ENCODE measurements around the gene PPFIBP2. TPM values are rescaled to one million over a fixed set of nuclear protein-coding genes. Genes with fewer than 3 reads are reported as not detected.
A peak's percentile ranks its signal among the peaks of the same experiment; 100 is the strongest.

Gene PPFIBP2
- total and polyA plus RNA-seq, 10 of the 15 experiments (the other 5 are each of a cell fraction or from before 2014, with no cell fraction given), result 17.3 to 56.3 (median 39.2) TPM

GRCh38 chr11:7514099-7514591 lies 346 bp downstream of the PPFIBP2 start:
- no TSS peak for BruUV-seq (replicated peaks)
- ChIA-PET RAD21 (ENCODE audit: unreplicated experiment) (interaction anchor here (0.6 to 7.1 kb wide), 16 partner anchors 8 to 161 kb away, joined by 3 to 57 read pairs (median 4); no protein-coding TSS in a partner anchor), SMC1A (ENCODE audit: uncharacterized antibody, unreplicated experiment) (interaction anchor here (0.7 to 9.6 kb wide), 17 partner anchors 9 to 177 kb away, joined by 3 to 69 read pairs (median 10); no protein-coding TSS in a partner anchor), CTCF (interaction anchor here (0.7 to 8.1 kb wide), 26 partner anchors 9 to 769 kb away, joined by 3 to 67 read pairs (median 5); no protein-coding TSS in a partner anchor), POLR2A (interaction anchor here (0.7 to 3.9 kb wide), 8 partner anchors 7 to 831 kb away, joined by 3 to 21 read pairs (median 4); partner anchors contain the start of gene MRPL17)
- Histone ChIP-seq H2AFZ (ENCODE audit: control insufficient read depth, low read depth, low read length) (peak overlapping the region; percentile 78), H3K4me3 (peak overlapping the region; percentile 92), H3K27me3 (replicated peaks in 1 of 2; ENCODE audit: control insufficient read depth in 2 of 2, insufficient read depth in 2 of 2, low read length in 1 of 2) (no peaks in the 10 kb centered on the region), H4K20me1 (ENCODE audit: control insufficient read depth, insufficient read depth) (no peaks in the 10 kb centered on the region), H3K79me2 (ENCODE audit: control insufficient read depth, insufficient read depth, low read length) (peaks cover 65% of the 10 kb centered on the region), H3K36me3 (ENCODE audit: control insufficient read depth in 2 of 2, insufficient read depth in 2 of 2, low read length in 1 of 2) (no peaks in the 10 kb centered on the region), H3K9me3 (replicated peaks; ENCODE audit: control insufficient read depth, insufficient read depth, low read length) (no peaks in the 10 kb centered on the region), H3K27ac (ENCODE audit: control insufficient read depth, insufficient read depth) (peak overlapping the region; percentile 99), H3K4me2 (ENCODE audit: control insufficient read depth, insufficient read depth) (peak overlapping the region; percentile 97), H3K4me1 (ENCODE audit: control insufficient read depth, insufficient read depth, low read length) (peaks cover 27% of the 10 kb centered on the region), H3K9ac (ENCODE audit: control insufficient read depth, insufficient read depth, low read length) (peak overlapping the region; percentile 96)
- FAIRE-seq (no peak), DNase-seq (ENCODE audit: low read depth, low spot score) (no peak), ATAC-seq (peak; percentile 18)
- intact Hi-C loops (cut with micrococcal nuclease; ENCODE audit: unreplicated experiment) (loop anchor here (5.0 to 10.0 kb wide), 2 partner anchors 173 to 769 kb away; no protein-coding TSS in a partner anchor), in situ Hi-C loops (cut with MboI) (loop anchor here (25.0 kb wide), 1 partner anchor 1827 kb away; the partner anchor contains the start of genes TRIM22 and TRIM5)
- WGBS (ENCODE audit: insufficient coverage, insufficient replicate concordance, low lambda C conversion rate, missing lambda C conversion rate), result under 1% methylated on average over 31 of the region's 31 CpGs
- TF ChIP-seq ASH2L (IDR thresholded peaks at IDR 0.05; ENCODE audit: borderline replicate concordance, low read depth), result no peak
- TF ChIP-seq DPF2 (IDR thresholded peaks at IDR 0.05), result peak; percentile 46; the same call in 1 of the 2 replicates
- TF ChIP-seq EP300 (IDR thresholded peaks at IDR 0.05; ENCODE audit: borderline replicate concordance in 1 of 2, control insufficient read depth in 1 of 2, low read depth in 2 of 2, low read length in 2 of 2), result no peak
- TF ChIP-seq, protein P1, sequence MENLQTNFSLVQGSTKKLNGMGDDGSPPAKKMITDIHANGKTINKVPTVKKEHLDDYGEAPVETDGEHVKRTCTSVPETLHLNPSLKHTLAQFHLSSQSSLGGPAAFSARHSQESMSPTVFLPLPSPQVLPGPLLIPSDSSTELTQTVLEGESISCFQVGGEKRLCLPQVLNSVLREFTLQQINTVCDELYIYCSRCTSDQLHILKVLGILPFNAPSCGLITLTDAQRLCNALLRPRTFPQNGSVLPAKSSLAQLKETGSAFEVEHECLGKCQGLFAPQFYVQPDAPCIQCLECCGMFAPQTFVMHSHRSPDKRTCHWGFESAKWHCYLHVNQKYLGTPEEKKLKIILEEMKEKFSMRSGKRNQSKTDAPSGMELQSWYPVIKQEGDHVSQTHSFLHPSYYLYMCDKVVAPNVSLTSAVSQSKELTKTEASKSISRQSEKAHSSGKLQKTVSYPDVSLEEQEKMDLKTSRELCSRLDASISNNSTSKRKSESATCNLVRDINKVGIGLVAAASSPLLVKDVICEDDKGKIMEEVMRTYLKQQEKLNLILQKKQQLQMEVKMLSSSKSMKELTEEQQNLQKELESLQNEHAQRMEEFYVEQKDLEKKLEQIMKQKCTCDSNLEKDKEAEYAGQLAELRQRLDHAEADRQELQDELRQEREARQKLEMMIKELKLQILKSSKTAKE (IDR thresholded peaks at IDR 0.05; ENCODE audit: low read depth, poor library complexity, severe bottlenecking), result no peak
- no peak for TF ChIP-seq BHLHE40 (IDR thresholded peaks at IDR 0.05; ENCODE audit: borderline replicate concordance in 1 of 2, low read depth in 2 of 2, low read length in 1 of 2)
- TF ChIP-seq MXI1 (IDR thresholded peaks at IDR 0.05; ENCODE audit: low read depth, low read length), result no peak; the same call in none of the 2 replicates
- TF ChIP-seq POLR2A (IDR thresholded peaks at IDR 0.05; ENCODE audit: low read depth, low read length), result no peak
- TF ChIP-seq TAF1 (IDR thresholded peaks at IDR 0.05; ENCODE audit: borderline replicate concordance, low read depth, low read length), result no peak
- TF ChIP-seq ESRRA (IDR thresholded peaks at IDR 0.05; ENCODE audit: low read length), result no peak
- TF ChIP-seq YBX1 (IDR thresholded peaks at IDR 0.05), result no peak
- no peak for TF ChIP-seq ZNF274 (IDR thresholded peaks at IDR 0.05; ENCODE audit: insufficient read depth, insufficient read length)
- no peak for TF ChIP-seq MAX (IDR thresholded peaks at IDR 0.05; ENCODE audit: low read depth, low read length)
- TF ChIP-seq, protein P2, sequence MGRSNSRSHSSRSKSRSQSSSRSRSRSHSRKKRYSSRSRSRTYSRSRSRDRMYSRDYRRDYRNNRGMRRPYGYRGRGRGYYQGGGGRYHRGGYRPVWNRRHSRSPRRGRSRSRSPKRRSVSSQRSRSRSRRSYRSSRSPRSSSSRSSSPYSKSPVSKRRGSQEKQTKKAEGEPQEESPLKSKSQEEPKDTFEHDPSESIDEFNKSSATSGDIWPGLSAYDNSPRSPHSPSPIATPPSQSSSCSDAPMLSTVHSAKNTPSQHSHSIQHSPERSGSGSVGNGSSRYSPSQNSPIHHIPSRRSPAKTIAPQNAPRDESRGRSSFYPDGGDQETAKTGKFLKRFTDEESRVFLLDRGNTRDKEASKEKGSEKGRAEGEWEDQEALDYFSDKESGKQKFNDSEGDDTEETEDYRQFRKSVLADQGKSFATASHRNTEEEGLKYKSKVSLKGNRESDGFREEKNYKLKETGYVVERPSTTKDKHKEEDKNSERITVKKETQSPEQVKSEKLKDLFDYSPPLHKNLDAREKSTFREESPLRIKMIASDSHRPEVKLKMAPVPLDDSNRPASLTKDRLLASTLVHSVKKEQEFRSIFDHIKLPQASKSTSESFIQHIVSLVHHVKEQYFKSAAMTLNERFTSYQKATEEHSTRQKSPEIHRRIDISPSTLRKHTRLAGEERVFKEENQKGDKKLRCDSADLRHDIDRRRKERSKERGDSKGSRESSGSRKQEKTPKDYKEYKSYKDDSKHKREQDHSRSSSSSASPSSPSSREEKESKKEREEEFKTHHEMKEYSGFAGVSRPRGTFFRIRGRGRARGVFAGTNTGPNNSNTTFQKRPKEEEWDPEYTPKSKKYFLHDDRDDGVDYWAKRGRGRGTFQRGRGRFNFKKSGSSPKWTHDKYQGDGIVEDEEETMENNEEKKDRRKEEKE (IDR thresholded peaks at IDR 0.05), result no peak
- TF ChIP-seq, protein P3, sequence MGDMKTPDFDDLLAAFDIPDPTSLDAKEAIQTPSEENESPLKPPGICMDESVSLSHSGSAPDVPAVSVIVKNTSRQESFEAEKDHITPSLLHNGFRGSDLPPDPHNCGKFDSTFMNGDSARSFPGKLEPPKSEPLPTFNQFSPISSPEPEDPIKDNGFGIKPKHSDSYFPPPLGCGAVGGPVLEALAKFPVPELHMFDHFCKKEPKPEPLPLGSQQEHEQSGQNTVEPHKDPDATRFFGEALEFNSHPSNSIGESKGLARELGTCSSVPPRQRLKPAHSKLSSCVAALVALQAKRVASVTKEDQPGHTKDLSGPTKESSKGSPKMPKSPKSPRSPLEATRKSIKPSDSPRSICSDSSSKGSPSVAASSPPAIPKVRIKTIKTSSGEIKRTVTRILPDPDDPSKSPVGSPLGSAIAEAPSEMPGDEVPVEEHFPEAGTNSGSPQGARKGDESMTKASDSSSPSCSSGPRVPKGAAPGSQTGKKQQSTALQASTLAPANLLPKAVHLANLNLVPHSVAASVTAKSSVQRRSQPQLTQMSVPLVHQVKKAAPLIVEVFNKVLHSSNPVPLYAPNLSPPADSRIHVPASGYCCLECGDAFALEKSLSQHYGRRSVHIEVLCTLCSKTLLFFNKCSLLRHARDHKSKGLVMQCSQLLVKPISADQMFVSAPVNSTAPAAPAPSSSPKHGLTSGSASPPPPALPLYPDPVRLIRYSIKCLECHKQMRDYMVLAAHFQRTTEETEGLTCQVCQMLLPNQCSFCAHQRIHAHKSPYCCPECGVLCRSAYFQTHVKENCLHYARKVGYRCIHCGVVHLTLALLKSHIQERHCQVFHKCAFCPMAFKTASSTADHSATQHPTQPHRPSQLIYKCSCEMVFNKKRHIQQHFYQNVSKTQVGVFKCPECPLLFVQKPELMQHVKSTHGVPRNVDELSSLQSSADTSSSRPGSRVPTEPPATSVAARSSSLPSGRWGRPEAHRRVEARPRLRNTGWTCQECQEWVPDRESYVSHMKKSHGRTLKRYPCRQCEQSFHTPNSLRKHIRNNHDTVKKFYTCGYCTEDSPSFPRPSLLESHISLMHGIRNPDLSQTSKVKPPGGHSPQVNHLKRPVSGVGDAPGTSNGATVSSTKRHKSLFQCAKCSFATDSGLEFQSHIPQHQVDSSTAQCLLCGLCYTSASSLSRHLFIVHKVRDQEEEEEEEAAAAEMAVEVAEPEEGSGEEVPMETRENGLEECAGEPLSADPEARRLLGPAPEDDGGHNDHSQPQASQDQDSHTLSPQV (IDR thresholded peaks at IDR 0.05), result no peak

Data from GM12878 (cell line).